Measurements from ENCODE around the gene FAM114A1. TPM values are rescaled to one million over a fixed set of nuclear protein-coding genes. Genes with fewer than 3 reads are reported as not detected.

FAM114A1 gene
- total RNA-seq, 2 donors from 2014 or later = 19.3 to 39.3 TPM

GRCh38 chr4:38894322-38894982 is 26.8 kb downstream of the FAM114A1 start:
- no peaks in the 10 kb centered on the region for H3K9me3 Mint-ChIP-seq
- no peaks in the 10 kb centered on the region for H3K4me1 Mint-ChIP-seq
- Histone ChIP-seq H3K36me3 (ENCODE audit: control insufficient read depth, insufficient read depth, low read length) (peaks cover 22% of the 10 kb centered on the region), H3K9ac (ENCODE audit: extremely low read depth, low read length, poor library complexity, severe bottlenecking) (no peak overlapping the region), H3K4me3 (ENCODE audit: low read length) (no peak overlapping the region), H3K4me1 (ENCODE audit: control insufficient read depth, insufficient read depth, low read length) (peaks cover 4% of the 10 kb centered on the region), H3K9me3 (ENCODE audit: control insufficient read depth, low read length) (no peaks in the 10 kb centered on the region), H3K27ac (ENCODE audit: low read depth, low read length) (no peak overlapping the region), H3K27me3 (ENCODE audit: control insufficient read depth, insufficient read depth, low read length, poor library complexity, severe bottlenecking) (no peaks in the 10 kb centered on the region)
- no peak overlapping the region for H3K4me3 Mint-ChIP-seq
- WGBS, 2 experiments (ENCODE audit: insufficient coverage in 1 of 2, insufficient read length in 1 of 2) = 95 to 97% methylated on average over 5 to 7 of the region's 7 CpGs
- no peaks in the 10 kb centered on the region for H3K27me3 Mint-ChIP-seq (ENCODE audit: insufficient read depth)
- no peak for DNase-seq
- TF ChIP-seq CTCF (conservative IDR thresholded peaks at IDR 0.05) = no peak
- no peak overlapping the region for H3K27ac Mint-ChIP-seq
- peaks cover 18% of the 10 kb centered on the region for H3K36me3 Mint-ChIP-seq (ENCODE audit: low read depth)

- peaks cover 22% of the 10 kb centered on the region for H3K36me3 ChIP-seq (ENCODE audit: control insufficient read depth, insufficient read depth, low read length)
- Mint-ChIP-seq H3K9me3 (no peaks in the 10 kb centered on the region), H3K4me1 (no peaks in the 10 kb centered on the region), H3K4me3 (no peak overlapping the region), H3K27ac (no peak overlapping the region), H3K36me3 (ENCODE audit: low read depth) (peaks cover 15% of the 10 kb centered on the region), H3K27me3 (ENCODE audit: insufficient read depth) (no peaks in the 10 kb centered on the region)
- no peak for TF ChIP-seq CTCF (conservative IDR thresholded peaks at IDR 0.05)
- H3K9ac ChIP-seq (ENCODE audit: extremely low read depth, low read length, poor library complexity, severe bottlenecking) = no peak overlapping the region
- no peak overlapping the region for H3K27ac ChIP-seq (ENCODE audit: low read depth, low read length)
- H3K4me1 ChIP-seq (ENCODE audit: control insufficient read depth, insufficient read depth, low read length) = no peaks in the 10 kb centered on the region
- DNase-seq = no peak
- no peaks in the 10 kb centered on the region for H3K9me3 ChIP-seq (ENCODE audit: control insufficient read depth, low read length)
- H3K4me3 ChIP-seq (ENCODE audit: low read length) = no peak overlapping the region
- H3K27me3 ChIP-seq (ENCODE audit: control insufficient read depth, insufficient read depth, low read length, poor library complexity, severe bottlenecking) = no peaks in the 10 kb centered on the region
- 93 to 100% methylated on average over 1 of the region's 1 CpG for WGBS, 2 experiments (ENCODE audit: insufficient coverage in 1 of 2, insufficient read length in 1 of 2)
Measured at GRCh38 chr4:38896940-38897339, 29.3 kb downstream of the FAM114A1 start.

GRCh38 chr4:38898245-38898644 is 30.6 kb downstream of the FAM114A1 start:
- no peak for TF ChIP-seq CTCF (conservative IDR thresholded peaks at IDR 0.05)
- Mint-ChIP-seq H3K4me3 (no peak overlapping the region), H3K27ac (no peak overlapping the region), H3K9me3 (no peaks in the 10 kb centered on the region), H3K36me3 (ENCODE audit: low read depth) (peaks cover 15% of the 10 kb centered on the region), H3K4me1 (no peaks in the 10 kb centered on the region), H3K27me3 (ENCODE audit: insufficient read depth) (no peaks in the 10 kb centered on the region)
- Histone ChIP-seq H3K4me1 (ENCODE audit: control insufficient read depth, insufficient read depth, low read length) (no peaks in the 10 kb centered on the region), H3K4me3 (ENCODE audit: low read length) (no peak overlapping the region), H3K27me3 (ENCODE audit: control insufficient read depth, insufficient read depth, low read length, poor library complexity, severe bottlenecking) (no peaks in the 10 kb centered on the region), H3K27ac (ENCODE audit: low read depth, low read length) (no peak overlapping the region), H3K36me3 (ENCODE audit: control insufficient read depth, insufficient read depth, low read length) (peaks cover 21% of the 10 kb centered on the region), H3K9me3 (ENCODE audit: control insufficient read depth, low read length) (no peaks in the 10 kb centered on the region), H3K9ac (ENCODE audit: extremely low read depth, low read length, poor library complexity, severe bottlenecking) (no peak overlapping the region)
- 96 to 99% methylated on average over 5 to 6 of the region's 7 CpGs for WGBS, 2 experiments (ENCODE audit: insufficient coverage in 1 of 2, insufficient read length in 1 of 2)
- DNase-seq = no peak

All from endodermal cell (in vitro differentiated cells).